K562 (cell line): ENCODE measurements around the gene PGP. TPM values are rescaled to one million over a fixed set of nuclear protein-coding genes. Genes with fewer than 3 reads are reported as not detected.

ENCODE experiments used
- ATAC-seq: fragments of 200-7000 bp; cut with Tn5 transposase; 3 replicates; pipeline ENCODE4 v1.9.1; 2020; ENCODE audit warnings: moderate library complexity
- BruUV-seq: library from RNA; stranded (reverse); fragments of 400-500 nt; replicated peaks from 2 replicates; lab custom pipeline; 2021; lab: Mats Ljungman, UMichigan
- CTCF ChIA-PET: fragments of 300-600 bp; formaldehyde crosslinking; extraction: SDS; loops from one replicate; lab custom pipeline; 2021; ENCODE audit warnings: low intra/inter-chr PET ratio; lab: Yijun Ruan, JAX
- POLR2A ChIA-PET: fragments of 300-600, 350-650 bp; sonication (Branson Sonifier 250); formaldehyde crosslinking; extraction: SDS; loops from one replicate; lab custom pipeline; 2021; ENCODE audit warnings: antibody characterized with exemption, inconsistent platforms; lab: Yijun Ruan, JAX
- DNase-seq, 4 experiments: peaks; one replicate each; pipeline versions ENCODE4 v3.0.0 to v3.0.0-alpha.2; 2011 to 2018; ENCODE audit warnings: low spot score in 3 of 4, mixed read lengths in 3 of 4; ENCODE audit errors: extremely low read depth in 1 of 4
- FAIRE-seq: peaks from 2 replicates; lab custom pipeline; 2011; peaks lifted over from hg19 to GRCh38; lab: Jason Lieb, UNC
- H2AFZ ChIP-seq: 2 replicates; pipeline ENCODE4 v1.6.0; 2011; ENCODE audit warnings: low read depth, low read length, control low read depth, inconsistent platforms
- H3K27ac ChIP-seq: fragments of 200-600 bp; 3 replicates; pipeline ENCODE4 v1.8.0; 2011; ENCODE audit warnings: low read depth, mild to moderate bottlenecking, control low read depth, inconsistent platforms, low read length, moderate library complexity, mixed read lengths; ENCODE audit errors: extremely low read depth
- H3K27me3 ChIP-seq, 2 experiments: fragments of 300-600 bp in 1 of 2; 2 replicates in 1 of 2; 3 replicates in 1 of 2; pipeline versions ENCODE4 v1.6.0 to v1.8.0; 2011; ENCODE audit warnings: inconsistent platforms in 2 of 2, low read length in 2 of 2, mild to moderate bottlenecking in 1 of 2, mixed read lengths in 1 of 2, moderate library complexity in 1 of 2; ENCODE audit not compliant: control insufficient read depth in 2 of 2, insufficient read depth in 2 of 2
- H3K36me3 ChIP-seq: fragments of 300-600 bp; 3 replicates; pipeline ENCODE4 v1.8.0; 2011; ENCODE audit warnings: mild to moderate bottlenecking, low read length, inconsistent platforms; ENCODE audit not compliant: control insufficient read depth, insufficient read depth
- H3K4me1 ChIP-seq, 2 experiments: fragments of 200-600 bp in 1 of 2; replicated peaks in 1 of 2; 2 replicates in 1 of 2; 3 replicates in 1 of 2; pipeline versions ENCODE4 v1.5.1 to v1.8.0; 2011; ENCODE audit warnings: inconsistent platforms in 2 of 2, low read length in 2 of 2, mild to moderate bottlenecking in 1 of 2, mixed read lengths in 1 of 2, moderate library complexity in 1 of 2; ENCODE audit not compliant: control insufficient read depth in 2 of 2, insufficient read depth in 2 of 2
- H3K4me2 ChIP-seq: 2 replicates; pipeline ENCODE4 v1.6.1; 2011; ENCODE audit warnings: low read length, control low read depth, inconsistent platforms, mixed read lengths; ENCODE audit not compliant: insufficient read depth
- H3K4me3 ChIP-seq: fragments of 200-600 bp; sonication (generic), shearing (Covaris generic); 2 replicates; pipeline ENCODE4 v1.5.1; 2016; ENCODE audit warnings: control low read depth, inconsistent platforms
- H3K79me2 ChIP-seq: fragments of 200-600 bp; 3 replicates; pipeline ENCODE4 v1.8.0; 2011; ENCODE audit warnings: low read length, inconsistent platforms; ENCODE audit not compliant: control insufficient read depth, insufficient read depth
- H3K9ac ChIP-seq, 2 experiments: 2 replicates each; pipeline versions ENCODE4 v1.6.0 to v1.6.1; 2011; ENCODE audit warnings: low read depth in 2 of 2, low read length in 2 of 2, control low read depth in 1 of 2, inconsistent platforms in 1 of 2, mild to moderate bottlenecking in 1 of 2, mixed read lengths in 1 of 2; ENCODE audit not compliant: insufficient read depth in 1 of 2
- H3K9me1 ChIP-seq: one replicate; pipeline ENCODE4 v1.6.0; 2011; ENCODE audit warnings: inconsistent platforms, mild to moderate bottlenecking, low read length, moderate library complexity; ENCODE audit not compliant: control insufficient read depth, insufficient read depth
- H3K9me3 ChIP-seq: replicated peaks from 2 replicates; pipeline ENCODE4 v1.5.1; 2011; ENCODE audit warnings: low read depth, low read length, inconsistent platforms; ENCODE audit not compliant: control insufficient read depth, insufficient read depth
- H4K20me1 ChIP-seq: replicated peaks from 2 replicates; pipeline ENCODE4 v1.6.1; 2011; ENCODE audit warnings: low read length, inconsistent platforms, mixed read lengths; ENCODE audit not compliant: control insufficient read depth, insufficient read depth
- E2F6 ChIP-seq, 2 experiments: IDR thresholded peaks; 2 replicates each; pipeline ENCODE4 v1.6.1; 2011; ENCODE audit warnings: borderline replicate concordance in 1 of 2, control low read depth in 1 of 2, low read depth in 1 of 2, low read length in 1 of 2, mild to moderate bottlenecking in 1 of 2, mixed read lengths in 1 of 2, moderate library complexity in 1 of 2; ENCODE audit not compliant: insufficient read depth in 1 of 2, insufficient read length in 1 of 2, poor library complexity in 1 of 2, severe bottlenecking in 1 of 2; ENCODE audit errors: extremely low read depth in 1 of 2
- ZBTB33 ChIP-seq: sonication (generic); formaldehyde crosslinking; IDR thresholded peaks from 2 replicates; pipeline ENCODE4 v1.8.1; 2023; ENCODE audit warnings: mild to moderate bottlenecking, missing genetic modification reagents
- ZNF311 ChIP-seq: fragments of 250-450 bp; sonication (Bioruptor Pico); IDR thresholded peaks from 2 replicates; pipeline ENCODE4 v1.4.0; 2020; ENCODE audit warnings: mild to moderate bottlenecking, moderate library complexity
- ZNF518B ChIP-seq: fragments of 250-450 bp; sonication (Bioruptor Pico); IDR thresholded peaks from 2 replicates; pipeline ENCODE4 v1.5.0; 2021; ENCODE audit warnings: mild to moderate bottlenecking, moderate library complexity
- WGBS: fragments of 100-300 bp; shearing (Covaris generic); methylation state at CpG from one replicate; pipeline ENCODE4 v1.1.6; 2016; ENCODE audit warnings: low coverage, mixed read lengths; ENCODE audit not compliant: insufficient coverage; ENCODE audit errors: missing lambda C conversion rate; 5-methylcytosine and 5-hydroxymethylcytosine counted together
- in situ Hi-C: fragments of 300-500 bp; cut with MboI; formaldehyde crosslinking; loops from 4 replicates; pipeline ENCODE4 v1.15.0; 2018; ENCODE audit warnings: inconsistent platforms, mixed read lengths
- intact Hi-C: fragments of 100-400 bp; cut with micrococcal nuclease; formaldehyde crosslinking; loops from 2 replicates; pipeline ENCODE4 v1.14.2; 2022
- polyA plus RNA-seq, 8 experiments: library from polyadenylated mRNA; depleted of rRNA in 4 of 8; stranded (reverse) in 5 of 8; unstranded in 3 of 8; fragments of >200 nt; fragmentation: Nextera tagmentation in 2 of 8; fragmentation: Illumina TruSeq in 1 of 8; extraction: Ambion mirVana in 2 of 8; extraction: Trizol in 1 of 8; gene quantifications; 2 replicates each; pipeline versions ENCODE4 v1.2.1 to v1.2.3, GENCODE V29; 2011 to 2014; ENCODE audit warnings: inconsistent platforms in 1 of 8, missing spikeins in 1 of 8
- total RNA-seq, 7 experiments: library from RNA; depleted of rRNA in 6 of 7; stranded (reverse); fragments of >200 nt in 6 of 7; fragmentation: Illumina TruSeq in 2 of 7; extraction: Trizol in 2 of 7; gene quantifications; 2 replicates each; pipeline versions ENCODE4 v1.2.1 to v1.2.3, GENCODE V29; 2011 to 2021; ENCODE audit warnings: low replicate concordance in 1 of 7

PGP gene
- total and polyA plus RNA-seq, 9 of the 15 experiments (the other 6 are each of a cell fraction or from before 2014, with no cell fraction given): 1.1 to 57.6 (median 19.6) TPM

- no peak for FAIRE-seq
- no peaks in the 10 kb centered on the region for H4K20me1 ChIP-seq
- BruUV-seq: no TSS peak
- no peaks in the 10 kb centered on the region for H3K27me3 ChIP-seq
- no peaks in the 10 kb centered on the region for H3K9me3 ChIP-seq
- ATAC-seq: no peak
- intact Hi-C loops: no loop called here
- H3K4me1 ChIP-seq: peaks cover 2 to 87% of the 10 kb centered on the region in 2 experiments; a peak in 3 of 5 replicates
- no peak overlapping the region for H3K4me3 ChIP-seq
- no peak for DNase-seq
- in situ Hi-C loops: no loop called here
- no peak overlapping the region for H3K4me2 ChIP-seq
- no peaks in the 10 kb centered on the region for H3K36me3 ChIP-seq
- 43% methylated on average over 15 of the region's 20 CpGs for WGBS
- ChIA-PET POLR2A (interaction anchor here (0.7 to 1.9 kb wide), 3 partner anchors 8 to 30 kb away, joined by 4 to 6 read pairs (median 4); partner anchors contain the start of gene TRAF7), CTCF (no interaction called here)
- peak in 1 of 2 experiments; percentile 19 for TF ChIP-seq E2F6 (IDR thresholded peaks at IDR 0.05; ENCODE audit: borderline replicate concordance in 1 of 2, extremely low read depth in 1 of 2, insufficient read depth in 1 of 2, insufficient read length in 1 of 2, low read depth in 1 of 2, low read length in 1 of 2, poor library complexity in 1 of 2, severe bottlenecking in 1 of 2)
- TF ChIP-seq ZBTB33: peak; percentile 67
- TF ChIP-seq ZNF311 (CRISPR knock-in tag): no peak
- TF ChIP-seq ZNF518B (CRISPR knock-in tag): no peak
- H3K9me1 ChIP-seq: no peaks in the 10 kb centered on the region
- no peaks in the 10 kb centered on the region for H3K79me2 ChIP-seq
- H2AFZ ChIP-seq: no peak overlapping the region
- H3K27ac ChIP-seq: no peak overlapping the region
- peak overlapping the region in 1 of 2 experiments; percentile 10; a peak in 1 of 4 replicates for H3K9ac ChIP-seq
Observed at GRCh38 chr16:2184962-2185361, 29.7 kb downstream of the PGP start.
